AG04449 (cell line): ENCODE results near the gene SPIN2B.
"Not testable (repeated sequence)": the region's sequence is repeated elsewhere in the genome, so short reads cannot be mapped to it uniquely, and the experiment has no call there.

Experiments used
- CTCF ChIA-PET: fragments of 350-600 bp; formaldehyde crosslinking; extraction: SDS; loops from one replicate; lab custom pipeline; 2021; ENCODE audit warnings: antibody characterized with exemption; lab: Yijun Ruan, JAX
- POLR2A ChIA-PET: fragments of 400-600, 350-600 bp; formaldehyde crosslinking; extraction: SDS; loops from one replicate; lab custom pipeline; 2020; ENCODE audit warnings: antibody characterized with exemption, inconsistent platforms; lab: Yijun Ruan, JAX
- DNase-seq: peaks from one replicate; pipeline ENCODE4 v3.0.0-alpha.2; 2010; ENCODE audit warnings: low read depth, low spot score
- H3K4me3 ChIP-seq: 2 replicates; pipeline ENCODE4 v1.5.1; 2011; ENCODE audit warnings: low read depth, mild to moderate bottlenecking, control low read depth, low read length
- TF ChIP-seq, protein P1 (sequence below): IDR thresholded peaks from one replicate; pipeline ENCODE4 v1.5.1; 2011; ENCODE audit warnings: mild to moderate bottlenecking, moderate library complexity, low read length, control low read depth, inconsistent platforms; ENCODE audit not compliant: insufficient read depth; ENCODE audit errors: missing control alignments

SPIN2B gene

DNA sequence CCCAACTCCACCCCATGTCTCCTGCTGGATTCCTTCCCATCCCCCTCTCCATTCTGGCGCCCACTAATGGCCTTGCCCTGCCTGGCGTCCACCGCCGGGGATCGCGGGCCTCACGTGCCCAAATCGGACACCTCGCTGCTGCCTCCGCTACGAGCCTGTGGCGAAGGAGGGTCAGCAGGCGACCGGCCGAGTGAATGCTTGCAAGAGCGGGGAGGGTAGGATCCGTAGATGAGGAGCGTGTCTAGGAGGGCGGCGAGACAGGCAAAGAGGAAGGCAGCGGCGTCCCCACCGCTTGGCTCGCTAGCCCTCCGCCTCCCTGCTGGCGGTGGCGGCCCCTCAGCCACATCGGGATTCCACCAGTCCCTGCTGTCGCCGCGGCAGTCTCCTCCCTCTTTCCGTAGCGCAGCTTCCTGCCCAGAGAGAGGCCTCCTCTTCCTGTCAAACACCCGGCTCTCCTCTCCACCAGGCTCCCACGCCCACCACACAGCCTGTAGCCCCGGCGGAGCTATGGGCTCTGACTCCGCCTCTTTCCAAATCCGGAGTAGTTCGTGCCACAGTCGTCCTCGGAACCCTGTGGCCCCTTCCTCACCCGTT lies at the start of gene SPIN2B:
Gene SPIN2B, minus strand, starts transcription at position 387 of the 594 bp plus-strand sequence.
- DNase-seq = peak; percentile 17
- POLR2A ChIA-PET = interaction anchor here (1.1 kb wide), 1 partner anchor 17 kb away, joined by 3 read pairs; no protein-coding TSS in a partner anchor
- H3K4me3 ChIP-seq = peak within 1 kb of the TSS; percentile 71
- TF ChIP-seq, protein P1, sequence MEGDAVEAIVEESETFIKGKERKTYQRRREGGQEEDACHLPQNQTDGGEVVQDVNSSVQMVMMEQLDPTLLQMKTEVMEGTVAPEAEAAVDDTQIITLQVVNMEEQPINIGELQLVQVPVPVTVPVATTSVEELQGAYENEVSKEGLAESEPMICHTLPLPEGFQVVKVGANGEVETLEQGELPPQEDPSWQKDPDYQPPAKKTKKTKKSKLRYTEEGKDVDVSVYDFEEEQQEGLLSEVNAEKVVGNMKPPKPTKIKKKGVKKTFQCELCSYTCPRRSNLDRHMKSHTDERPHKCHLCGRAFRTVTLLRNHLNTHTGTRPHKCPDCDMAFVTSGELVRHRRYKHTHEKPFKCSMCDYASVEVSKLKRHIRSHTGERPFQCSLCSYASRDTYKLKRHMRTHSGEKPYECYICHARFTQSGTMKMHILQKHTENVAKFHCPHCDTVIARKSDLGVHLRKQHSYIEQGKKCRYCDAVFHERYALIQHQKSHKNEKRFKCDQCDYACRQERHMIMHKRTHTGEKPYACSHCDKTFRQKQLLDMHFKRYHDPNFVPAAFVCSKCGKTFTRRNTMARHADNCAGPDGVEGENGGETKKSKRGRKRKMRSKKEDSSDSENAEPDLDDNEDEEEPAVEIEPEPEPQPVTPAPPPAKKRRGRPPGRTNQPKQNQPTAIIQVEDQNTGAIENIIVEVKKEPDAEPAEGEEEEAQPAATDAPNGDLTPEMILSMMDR = no peak
- CTCF ChIA-PET = no interaction called here

DNA sequence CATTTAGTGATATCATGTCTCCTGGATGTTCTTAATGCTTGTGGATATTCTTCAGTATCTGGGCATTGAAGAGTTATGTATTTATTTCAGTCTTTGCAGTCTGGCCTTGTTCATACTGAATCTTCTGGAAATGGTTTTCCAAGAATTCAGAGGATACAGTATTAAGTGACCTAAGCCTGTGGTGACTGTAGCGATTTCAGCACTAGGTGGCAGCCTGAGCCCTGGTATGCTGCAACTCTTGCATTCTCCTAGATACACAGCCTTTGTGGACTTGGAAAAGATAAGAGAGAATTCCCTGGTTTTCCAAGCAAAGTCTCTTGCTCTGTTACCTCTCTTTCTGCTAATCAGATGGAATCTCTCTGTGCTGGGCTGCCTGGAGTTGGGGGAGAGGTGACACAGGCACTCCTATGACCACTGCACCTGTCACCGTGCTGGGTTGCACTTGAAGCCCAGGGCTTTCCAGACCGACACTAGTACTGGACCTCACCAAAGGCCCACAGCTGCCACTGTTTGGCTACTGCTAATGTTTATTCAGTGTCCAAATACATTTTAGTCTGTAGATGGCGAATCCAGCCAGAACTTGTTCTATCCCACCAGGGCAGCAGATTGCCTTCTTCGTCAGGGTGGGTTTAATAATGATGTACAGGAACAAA lies 35.2 kb upstream of the SPIN2B start:
- no peak for DNase-seq
- no peak overlapping the region for H3K4me3 ChIP-seq
- ChIA-PET POLR2A (no interaction called here), CTCF (interaction anchor here (1.3 kb wide), 1 partner anchor 297 kb away, joined by 6 read pairs; no protein-coding TSS in a partner anchor)
- TF ChIP-seq, protein P1 = peak; percentile 27

DNA sequence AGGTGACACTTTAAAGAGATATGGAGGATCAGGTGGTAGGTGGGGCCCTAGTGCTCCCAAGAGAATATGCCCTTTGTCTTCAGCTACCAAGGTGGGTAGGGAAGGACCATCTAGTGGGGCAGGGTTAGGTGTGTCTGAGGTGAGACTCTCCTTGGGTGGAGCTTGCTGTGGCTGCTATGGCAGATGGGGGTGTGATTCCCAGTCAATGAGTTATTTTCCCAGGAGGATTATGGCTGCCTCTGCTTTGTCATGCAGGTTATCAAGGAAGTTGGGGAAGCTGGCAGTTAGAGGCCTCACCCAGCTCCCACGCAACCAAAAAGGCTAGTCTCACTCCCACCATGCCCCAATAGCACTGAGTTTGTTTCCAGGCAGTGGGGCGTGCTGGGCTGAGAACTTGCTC lies 33.8 kb upstream of the SPIN2B start:
- ChIA-PET CTCF (interaction anchor here (1.3 kb wide), 1 partner anchor 298 kb away, joined by 6 read pairs; no protein-coding TSS in a partner anchor), POLR2A (no interaction called here)
- TF ChIP-seq, protein P1 = no peak
- no peak overlapping the region for H3K4me3 ChIP-seq
- no peak for DNase-seq

DNA sequence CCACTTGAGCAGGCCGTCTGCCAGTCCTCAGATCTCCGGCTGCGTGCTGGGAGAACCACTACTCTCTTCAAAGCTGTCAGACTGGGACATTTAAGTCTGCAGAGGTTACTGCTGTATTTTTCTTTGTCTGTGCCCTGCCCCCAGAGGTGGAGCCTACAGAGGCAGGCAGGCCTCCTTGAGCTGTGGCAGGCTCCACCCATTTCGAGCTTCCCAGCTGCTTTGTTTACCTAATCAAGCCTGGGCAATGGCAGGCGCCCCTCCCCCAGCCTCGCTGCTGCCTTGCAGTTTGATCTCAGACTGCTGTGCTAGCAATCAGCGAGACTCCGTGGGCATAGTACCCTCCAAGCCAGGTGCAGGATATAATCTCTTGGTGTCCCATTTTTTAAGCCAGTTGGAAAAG lies 30.9 kb upstream of the SPIN2B start:
- CTCF ChIA-PET, H3K4me3 ChIP-seq, DNase-seq, POLR2A ChIA-PET: not testable (repeated sequence)

DNA sequence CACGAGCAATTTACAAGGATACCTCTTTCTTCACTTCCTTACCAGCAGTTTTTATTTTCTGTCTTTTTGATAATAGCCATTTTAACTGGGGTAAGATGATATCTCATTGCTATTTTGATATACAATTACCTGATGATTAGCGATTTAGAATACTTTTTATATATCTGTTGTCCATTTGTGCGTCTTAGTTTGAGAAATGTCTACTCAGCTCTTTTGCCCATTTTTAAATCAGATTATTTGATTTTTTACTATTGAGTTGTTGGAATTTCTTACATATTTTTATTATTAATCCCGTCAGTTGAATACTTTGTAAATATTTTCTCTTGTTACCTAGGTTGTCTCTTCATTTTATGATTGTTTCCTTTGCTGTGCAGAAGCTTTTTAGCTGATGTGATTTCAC lies 17.3 kb upstream of the SPIN2B start:
- CTCF ChIA-PET = no interaction called here
- no peak for DNase-seq
- H3K4me3 ChIP-seq = no peak overlapping the region
- TF ChIP-seq, protein P1 = no peak
- POLR2A ChIA-PET = no interaction called here

DNA sequence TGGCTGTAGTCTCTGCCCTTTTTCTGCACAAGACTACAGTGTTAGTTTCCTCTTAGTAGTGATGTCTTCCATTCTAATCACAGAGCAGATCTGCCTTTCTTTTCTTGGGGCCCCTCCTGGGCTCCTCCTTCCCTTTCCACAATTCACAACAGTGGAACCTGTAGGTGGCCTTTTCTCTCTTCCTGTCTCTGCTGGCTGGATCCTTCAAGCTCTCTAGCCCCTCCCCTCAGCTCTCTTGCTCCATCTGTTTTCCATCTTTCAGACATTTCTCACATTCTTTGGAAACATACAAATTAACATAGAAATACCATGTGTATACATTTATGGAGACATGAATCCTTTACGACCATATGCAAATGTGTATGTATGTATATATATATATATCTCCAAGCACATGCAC lies 16.2 kb upstream of the SPIN2B start:
- ChIA-PET CTCF (no interaction called here), POLR2A (interaction anchor here (1.1 kb wide), 1 partner anchor 16 kb away, joined by 3 read pairs; the partner anchor contains the start of gene SPIN2B)
- DNase-seq = no peak
- peak overlapping the region; percentile 43 for H3K4me3 ChIP-seq
- TF ChIP-seq, protein P1 = no peak

DNA sequence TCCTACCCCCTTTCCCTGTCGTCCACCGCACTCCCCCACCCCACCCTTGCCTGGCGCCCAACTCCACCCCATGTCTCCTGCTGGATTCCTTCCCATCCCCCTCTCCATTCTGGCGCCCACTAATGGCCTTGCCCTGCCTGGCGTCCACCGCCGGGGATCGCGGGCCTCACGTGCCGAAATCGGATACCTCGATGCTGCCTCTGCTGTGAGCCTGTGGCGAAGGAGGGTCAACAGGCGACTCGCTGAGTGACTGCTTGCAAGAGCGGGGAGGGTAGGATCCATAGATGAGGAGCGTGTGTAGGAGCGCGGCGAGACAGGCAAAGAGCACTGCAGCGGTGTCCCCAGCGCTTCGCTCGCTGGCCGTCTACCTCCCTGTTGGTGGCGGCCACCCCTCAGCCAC lies 15.7 kb upstream of the SPIN2B start, which contains the start of gene SPIN2A:
Gene SPIN2A, minus strand, starts transcription at position 325 of the 400 bp plus-strand sequence. CDS start 800 bp downstream, outside the sequence.
- POLR2A ChIA-PET, DNase-seq, CTCF ChIA-PET: not testable (repeated sequence)
- H3K4me3 ChIP-seq = peak within 1 kb of the TSS; percentile 43

DNA sequence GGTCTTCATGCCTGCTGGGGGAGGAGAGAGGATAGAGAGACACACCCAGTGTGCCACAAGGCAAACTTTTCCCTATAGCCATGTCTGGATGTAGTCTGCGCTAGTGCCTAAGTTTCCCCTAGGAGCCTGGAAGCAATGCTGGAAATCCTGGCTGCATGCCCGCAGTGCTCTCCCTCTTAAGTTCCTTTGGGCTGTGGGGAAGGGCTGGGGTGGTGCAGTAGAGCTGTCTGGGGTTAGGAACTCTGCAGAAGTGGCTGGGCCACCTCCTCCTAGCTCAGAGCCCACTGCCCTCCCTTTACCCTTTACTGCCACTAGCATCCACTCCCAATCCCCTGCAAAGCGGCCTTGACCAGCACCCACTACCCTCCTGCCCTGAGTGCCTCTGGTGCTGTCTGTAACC lies 15.2 kb upstream of the SPIN2B start:
- DNase-seq, CTCF ChIA-PET, H3K4me3 ChIP-seq, POLR2A ChIA-PET: not testable (repeated sequence)
